DMS53 (cell line): Measurements from ENCODE around the gene GRIK4.
"Not testable (repeated sequence)": the region's sequence is repeated elsewhere in the genome, so short reads cannot be mapped to it uniquely, and the experiment has no call there.

Experiments
- DNase-seq: peaks from one replicate; lab custom pipeline; 2025; lab: John Stamatoyannopoulos, UW

Gene GRIK4

DNA sequence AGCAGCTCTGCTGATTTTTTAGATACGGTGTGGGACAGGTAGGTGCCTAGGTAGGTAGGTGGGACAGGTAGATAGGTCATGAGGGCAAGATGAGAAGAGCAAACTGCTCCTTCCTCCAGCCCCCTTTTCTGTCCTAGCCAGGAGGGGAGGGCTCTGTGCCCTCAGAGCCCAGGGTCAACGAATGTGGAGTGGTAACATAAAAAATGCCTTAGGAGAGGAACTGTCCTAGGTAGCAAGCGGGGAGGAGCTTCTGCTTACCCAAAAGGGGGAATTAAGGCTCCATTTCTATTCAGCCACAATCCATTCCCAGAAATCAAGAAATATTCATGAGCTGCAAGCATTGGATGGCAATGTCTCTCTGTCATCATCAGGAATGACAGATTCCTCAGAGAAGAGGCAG, 234.8 kb downstream of the GRIK4 start:
- DNase-seq = no peak

- DNase-seq = no peak
Observed at GRCh38 chr11:120746836-120747609, 235.5 kb downstream of the GRIK4 start.

GRCh38 chr11:120747850-120748814, 236.6 kb downstream of the GRIK4 start:
- no peak for DNase-seq

DNA sequence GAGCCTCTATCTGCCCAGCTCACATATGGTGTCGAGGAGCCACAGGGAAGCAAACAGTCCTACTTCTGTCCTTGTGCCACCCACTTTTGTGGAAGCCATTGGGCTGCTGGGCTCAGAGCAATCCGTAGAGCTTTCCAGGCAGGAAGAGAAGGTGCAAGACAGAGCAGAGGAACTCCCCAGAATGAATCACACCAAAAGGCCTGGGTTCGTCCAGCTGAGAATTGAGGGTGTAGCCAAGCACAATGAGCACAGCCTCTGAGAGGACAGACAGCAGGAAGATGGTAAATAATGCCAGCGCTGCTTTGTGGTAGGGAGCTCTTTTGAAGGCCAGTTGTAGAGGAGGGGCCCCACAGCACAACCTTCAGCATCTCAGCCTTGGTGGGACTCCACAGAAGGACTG, 237.8 kb downstream of the GRIK4 start:
- no peak for DNase-seq

DNA sequence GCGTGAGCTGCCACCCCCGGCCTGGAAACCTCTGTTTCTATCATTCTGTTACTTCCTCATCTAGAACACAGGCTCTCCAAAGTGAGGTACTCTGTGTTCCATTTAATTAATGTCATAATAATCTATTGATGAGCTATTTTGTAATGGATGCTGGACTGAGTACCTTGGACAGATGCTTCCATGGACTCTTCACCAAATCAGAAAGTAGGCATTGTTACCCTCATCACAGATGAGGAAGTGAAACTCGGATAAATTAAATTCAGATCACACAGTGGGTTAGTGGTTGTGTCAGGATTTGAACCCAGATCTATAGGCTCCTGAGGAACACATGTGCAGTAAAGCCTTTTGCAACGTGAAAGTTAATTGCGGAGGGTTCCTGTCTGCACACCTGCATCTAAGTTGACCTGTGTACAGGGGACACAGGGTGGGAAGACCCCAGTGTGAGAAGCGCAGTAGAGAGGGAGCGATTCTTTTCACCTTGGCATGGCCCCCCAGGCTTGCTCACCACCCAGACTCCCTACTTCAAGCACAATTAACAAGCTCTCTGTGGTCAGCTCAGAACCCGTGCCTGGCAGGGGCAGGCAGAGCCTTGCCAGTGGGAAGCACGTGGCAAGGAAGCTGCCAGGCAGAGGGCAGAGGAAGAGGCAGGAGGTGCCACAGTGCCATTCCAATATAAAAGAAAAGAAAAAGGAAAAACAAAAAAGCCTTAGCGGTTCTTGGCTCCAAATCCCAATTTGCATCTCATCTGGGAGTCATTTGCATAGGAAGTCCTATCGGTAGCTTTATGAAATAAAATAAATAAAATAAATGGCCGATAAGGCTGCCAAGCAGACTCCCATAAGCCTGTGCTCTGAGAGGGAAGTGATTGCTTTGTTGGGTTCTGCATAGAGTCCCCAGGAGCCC, 239.3 kb downstream of the GRIK4 start:
- DNase-seq = no peak

DNA sequence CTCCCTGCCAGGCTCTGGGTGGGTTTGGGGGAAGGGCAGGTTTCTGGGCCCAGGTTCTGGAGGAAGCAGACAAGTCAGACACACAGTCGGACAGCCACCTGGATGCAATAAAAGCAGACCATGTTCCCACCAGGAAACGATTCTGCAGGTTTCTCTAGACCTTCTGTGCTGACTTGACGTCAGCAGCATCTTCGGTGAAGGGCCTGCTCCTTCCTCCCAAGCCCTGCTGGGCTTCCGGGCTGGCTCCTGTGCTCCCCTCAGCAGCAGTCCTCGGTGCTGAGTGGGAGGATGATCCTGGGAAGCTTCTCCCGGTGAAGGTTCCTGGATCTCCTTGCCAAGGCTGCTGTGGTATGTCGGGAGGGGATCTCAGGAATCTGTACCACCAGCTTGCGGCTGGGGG, 240.0 kb downstream of the GRIK4 start:
- no peak for DNase-seq

GRCh38 chr11:120752668-120753067, 241.1 kb downstream of the GRIK4 start:
- DNase-seq = peak; percentile 64

- peak; percentile 13 for DNase-seq
Observed at GRCh38 chr11:120756931-120757330, 245.4 kb downstream of the GRIK4 start.

DNA sequence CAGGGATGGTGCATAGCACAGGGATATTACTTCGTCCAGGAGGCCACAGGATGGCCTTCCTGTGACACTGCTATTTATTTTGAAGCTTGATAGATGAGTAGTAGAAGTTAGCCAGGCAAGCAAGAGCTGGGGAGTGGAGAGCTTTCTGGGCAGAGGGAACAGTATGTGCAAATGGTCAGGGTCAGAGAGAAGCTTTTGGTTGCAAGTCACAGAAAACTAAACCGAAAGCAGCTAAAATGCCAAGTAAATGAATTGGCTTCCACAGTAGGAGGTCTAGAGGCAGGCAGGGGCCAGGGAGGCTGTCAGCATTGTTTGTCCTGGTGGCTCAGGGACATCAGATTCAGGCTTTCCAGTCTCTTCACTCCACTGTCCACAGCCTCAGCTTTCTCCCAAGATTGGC, 247.5 kb downstream of the GRIK4 start:
- DNase-seq = no peak

DNA sequence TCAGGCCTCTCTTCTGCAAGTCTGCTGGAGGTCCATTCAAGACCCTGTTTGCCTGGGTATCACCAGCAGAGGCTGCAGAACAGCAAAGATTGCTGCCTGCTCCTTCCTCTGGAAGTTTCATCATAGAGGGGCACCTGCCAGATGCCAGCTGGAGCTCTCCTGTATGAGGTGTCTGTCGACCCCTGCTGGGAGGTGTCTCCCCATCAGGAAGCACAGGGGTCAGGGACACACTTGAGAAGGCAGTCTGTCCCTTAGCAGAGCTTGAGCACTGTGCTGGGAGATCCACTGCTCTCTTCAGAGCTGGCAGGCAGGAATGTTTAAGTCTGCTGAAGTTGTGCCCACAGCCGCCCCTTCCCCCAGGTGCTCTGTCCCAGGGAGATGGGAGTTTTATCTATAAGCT, 254.2 kb downstream of the GRIK4 start:
- not testable (repeated sequence) for DNase-seq

GRCh38 chr11:120766318-120766717, 254.8 kb downstream of the GRIK4 start:
- no peak for DNase-seq

- DNase-seq = no peak
Observed at GRCh38 chr11:120768949-120769348, 257.4 kb downstream of the GRIK4 start.

DNA sequence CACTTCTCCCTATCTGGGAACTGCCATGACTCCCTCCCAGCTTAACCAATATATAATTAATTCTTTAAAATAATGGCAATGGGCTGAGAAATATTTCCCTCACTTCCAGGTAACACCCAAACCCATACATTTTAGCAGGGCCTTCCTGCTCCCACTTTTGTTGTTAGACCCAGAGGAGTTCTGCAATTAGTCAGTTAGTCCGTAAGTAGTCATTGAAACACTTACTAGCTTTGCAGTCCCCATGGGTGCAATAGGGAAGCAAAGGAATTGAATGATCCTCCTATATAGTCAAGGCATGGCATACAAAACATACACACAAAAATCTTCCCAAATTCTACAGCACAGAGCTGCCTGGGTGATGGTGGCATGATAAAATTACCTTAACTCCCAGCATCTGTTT, 258.4 kb downstream of the GRIK4 start:
- no peak for DNase-seq

DNA sequence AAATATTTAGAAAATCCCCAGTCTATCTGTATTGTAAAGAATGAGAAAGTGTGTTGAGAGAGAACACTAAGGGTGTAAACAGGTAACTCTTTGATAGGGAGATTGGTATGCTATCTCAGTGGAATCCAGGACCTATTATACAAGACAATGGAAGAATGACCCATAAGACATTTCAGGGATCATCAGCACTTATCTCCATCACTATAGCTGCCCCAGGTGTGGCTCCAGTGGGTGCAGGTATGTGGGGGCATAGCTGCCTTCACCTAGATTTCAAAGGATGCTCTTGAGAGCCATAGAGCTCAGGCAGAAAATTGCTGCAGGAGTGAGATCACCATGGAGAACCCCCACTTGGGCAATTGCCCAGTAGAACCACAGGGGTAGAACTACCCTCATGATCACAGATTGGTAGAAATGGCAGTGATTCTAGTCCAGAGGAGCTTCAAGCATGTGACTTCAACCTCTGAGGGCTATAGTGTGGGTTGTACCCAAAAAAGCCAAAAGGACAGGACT, 260.1 kb downstream of the GRIK4 start:
- no peak for DNase-seq

- no peak for DNase-seq
Observed at GRCh38 chr11:120773501-120774031, 262.0 kb downstream of the GRIK4 start.

- DNase-seq = no peak
Observed at GRCh38 chr11:120774591-120775386, 263.2 kb downstream of the GRIK4 start.

GRCh38 chr11:120775986-120776951, 264.7 kb downstream of the GRIK4 start:
- no peak for DNase-seq

GRCh38 chr11:120778685-120779490, 267.3 kb downstream of the GRIK4 start:
- DNase-seq = no peak

- DNase-seq = no peak
Observed at GRCh38 chr11:120780239-120780638, 268.7 kb downstream of the GRIK4 start.
